ENCODE data around the gene EPB41L4A.
"Not testable (repeated sequence)": the region's sequence is repeated elsewhere in the genome, so short reads cannot be mapped to it uniquely, and the experiment has no call there.

- TF ChIP-seq, protein P1, sequence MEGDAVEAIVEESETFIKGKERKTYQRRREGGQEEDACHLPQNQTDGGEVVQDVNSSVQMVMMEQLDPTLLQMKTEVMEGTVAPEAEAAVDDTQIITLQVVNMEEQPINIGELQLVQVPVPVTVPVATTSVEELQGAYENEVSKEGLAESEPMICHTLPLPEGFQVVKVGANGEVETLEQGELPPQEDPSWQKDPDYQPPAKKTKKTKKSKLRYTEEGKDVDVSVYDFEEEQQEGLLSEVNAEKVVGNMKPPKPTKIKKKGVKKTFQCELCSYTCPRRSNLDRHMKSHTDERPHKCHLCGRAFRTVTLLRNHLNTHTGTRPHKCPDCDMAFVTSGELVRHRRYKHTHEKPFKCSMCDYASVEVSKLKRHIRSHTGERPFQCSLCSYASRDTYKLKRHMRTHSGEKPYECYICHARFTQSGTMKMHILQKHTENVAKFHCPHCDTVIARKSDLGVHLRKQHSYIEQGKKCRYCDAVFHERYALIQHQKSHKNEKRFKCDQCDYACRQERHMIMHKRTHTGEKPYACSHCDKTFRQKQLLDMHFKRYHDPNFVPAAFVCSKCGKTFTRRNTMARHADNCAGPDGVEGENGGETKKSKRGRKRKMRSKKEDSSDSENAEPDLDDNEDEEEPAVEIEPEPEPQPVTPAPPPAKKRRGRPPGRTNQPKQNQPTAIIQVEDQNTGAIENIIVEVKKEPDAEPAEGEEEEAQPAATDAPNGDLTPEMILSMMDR (IDR thresholded peaks at IDR 0.05), result not testable (repeated sequence)
- not testable (repeated sequence) for TF ChIP-seq POLR2A (IDR thresholded peaks at IDR 0.05; ENCODE audit: low read depth)
Measured at GRCh38 chr5:112208195-112208594, 210.9 kb downstream of the EPB41L4A start.
